Thyroid gland (tissue), 4 donors: Measurements from ENCODE around the gene MYL11.

Experiments
- CTCF ChIP-seq, 6 experiments: fragments of 200-600 bp in 3 of 6; fragments of 450-650 bp in 3 of 6; sonication (generic) in 3 of 6; IDR thresholded peaks; one replicate each; pipeline ENCODE4 v1.5.1; 2016 to 2019; ENCODE audit warnings: antibody characterized with exemption in 6 of 6, mild to moderate bottlenecking in 2 of 6, inconsistent platforms in 1 of 6, moderate library complexity in 1 of 6
- POLR2A ChIP-seq, 2 donors: fragments of 450-650 bp; IDR thresholded peaks; one replicate each; pipeline ENCODE4 v1.6.1; 2017; ENCODE audit warnings: antibody characterized with exemption in 2 of 2, mild to moderate bottlenecking in 2 of 2, moderate library complexity in 1 of 2

DNA sequence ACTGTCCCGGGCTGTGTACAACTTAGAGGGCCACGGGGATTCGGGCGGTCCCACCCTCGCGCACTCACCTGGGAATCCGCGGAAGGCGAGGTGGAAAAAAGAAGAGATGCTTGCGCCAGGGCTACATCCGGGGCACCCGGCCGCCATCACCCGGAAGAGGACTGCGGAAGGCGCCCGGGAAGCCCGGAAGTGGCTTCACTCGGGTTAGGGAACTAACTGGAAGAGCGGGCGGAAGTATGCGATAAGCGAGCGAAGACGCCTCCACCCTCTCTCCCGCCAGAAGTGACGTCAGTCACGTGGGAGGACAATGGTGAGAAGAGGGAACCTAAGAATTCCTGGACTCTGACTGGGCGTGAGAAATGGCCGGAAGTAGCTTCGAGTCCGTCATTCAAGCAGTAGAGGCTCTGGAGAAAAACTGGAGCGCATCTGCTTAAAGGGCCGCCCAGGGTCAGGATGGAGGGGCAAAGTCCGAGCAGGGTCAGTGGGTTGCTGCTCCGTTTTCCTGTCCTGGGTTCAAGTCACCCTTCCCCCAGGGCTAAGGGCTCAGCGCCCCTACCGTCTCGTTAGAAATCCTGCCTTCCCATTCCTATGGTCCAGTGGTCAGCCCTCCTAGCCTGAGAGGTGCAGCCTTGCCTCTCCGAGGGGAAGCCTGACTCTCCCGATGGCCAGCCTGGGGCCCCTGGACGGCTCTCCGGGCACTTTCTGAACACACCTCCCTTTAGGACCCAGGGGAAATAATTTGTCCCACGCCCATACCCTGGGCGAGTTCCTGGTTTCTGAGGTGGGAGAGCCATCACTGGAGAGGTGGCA lies 19.3 kb upstream of the MYL11 start, which contains the start of gene CD2BP2:
- TF ChIP-seq CTCF (IDR thresholded peaks at IDR 0.05): peak in 2 of 6 experiments; percentile 16 to 19
- peak in 1 of 2 donors; percentile 71 for TF ChIP-seq POLR2A (IDR thresholded peaks at IDR 0.05)
